GM18519 (cell line): Measurements from ENCODE around the gene SHROOM3.
"Not testable (repeated sequence)": the region's sequence is repeated elsewhere in the genome, so short reads cannot be mapped to it uniquely, and the experiment has no call there.

ENCODE experiments used
- ATAC-seq: cut with Tn5 transposase; IDR thresholded peaks from one replicate; pipeline ENCODE4 v1.9.1; 2021; ENCODE audit warnings: mild to moderate bottlenecking, moderate library complexity; ENCODE audit not compliant: unreplicated experiment, low FRiP score

Gene SHROOM3

GRCh38 chr4:76708971-76709771 is 274.1 kb downstream of the SHROOM3 start:
- no peak for ATAC-seq

DNA sequence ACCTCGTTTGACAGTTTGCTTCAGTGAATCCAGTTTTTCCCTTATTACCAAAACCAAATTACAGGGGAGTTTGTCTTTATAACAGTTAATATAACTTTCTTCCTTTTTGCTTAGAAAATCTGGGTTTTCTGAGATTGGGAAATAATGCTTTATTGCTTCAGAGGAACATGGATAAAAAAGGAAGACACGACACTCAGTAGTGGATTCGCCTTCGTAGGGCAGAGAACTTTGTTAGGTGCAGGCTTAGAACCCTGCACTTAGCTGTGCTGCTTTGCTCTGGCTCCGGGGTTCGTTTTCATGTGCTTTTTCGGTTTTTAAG is 274.7 kb downstream of the SHROOM3 start:
- no peak for ATAC-seq

DNA sequence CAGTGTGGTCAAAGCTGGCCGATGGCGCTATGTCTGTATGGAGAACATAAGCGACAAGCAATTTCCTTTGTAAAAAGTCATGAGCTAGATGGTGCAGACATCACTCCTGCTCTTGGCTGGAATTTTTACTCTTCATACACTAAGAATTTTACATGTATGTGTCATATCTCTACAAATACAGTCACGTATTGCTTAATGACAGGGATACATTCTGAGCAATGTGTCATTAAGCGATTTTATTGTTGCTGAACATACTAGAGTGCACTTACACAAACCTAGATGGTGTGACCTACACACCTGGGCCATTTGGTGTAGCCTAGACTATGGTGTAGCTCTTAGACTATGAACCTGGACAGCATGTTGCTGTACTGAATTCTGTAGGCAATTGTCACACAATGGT is 277.5 kb downstream of the SHROOM3 start:
- no peak for ATAC-seq

DNA sequence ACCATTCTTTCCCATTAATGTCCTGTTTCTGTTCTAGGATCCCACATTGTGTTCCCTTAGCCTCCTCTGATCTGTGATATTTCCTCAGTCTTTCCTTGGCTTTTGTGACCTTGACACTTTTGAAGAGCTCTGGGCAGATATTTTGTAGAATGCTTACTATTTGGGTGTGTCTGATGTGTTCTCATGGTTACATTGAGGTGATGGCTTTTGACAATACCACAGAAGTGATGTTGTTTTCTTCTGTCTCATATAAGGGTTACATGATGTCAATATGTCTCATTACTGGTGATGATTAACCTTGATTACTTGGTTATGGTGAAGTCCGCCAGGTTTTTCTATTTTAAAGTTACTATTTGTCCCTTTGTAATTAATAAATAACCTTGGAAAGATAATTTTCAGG is 279.2 kb downstream of the SHROOM3 start:
- ATAC-seq, result no peak

DNA sequence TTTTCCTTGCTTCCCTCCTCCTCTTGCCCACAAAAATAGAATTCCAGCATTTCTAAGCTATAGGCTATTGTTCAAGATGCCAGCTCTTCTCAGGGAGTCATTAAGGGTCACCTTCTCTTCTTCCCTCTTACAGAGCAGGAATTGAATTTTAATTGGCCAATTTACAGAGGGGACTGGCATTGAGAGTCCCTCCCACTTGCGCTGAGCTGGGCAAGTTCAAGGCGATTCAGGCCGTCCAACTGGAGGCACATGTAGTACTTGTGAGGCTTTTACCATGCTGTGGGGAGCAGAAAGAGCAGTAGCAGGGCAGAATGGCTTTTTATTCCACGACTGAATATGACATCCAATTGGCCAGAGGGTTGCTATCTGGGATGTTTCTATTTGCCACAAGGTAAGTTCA is 281.0 kb downstream of the SHROOM3 start:
- no peak for ATAC-seq

- no peak for ATAC-seq
These were observed 281.6 kb downstream of the SHROOM3 start for GRCh38 chr4:76716658-76717057.

DNA sequence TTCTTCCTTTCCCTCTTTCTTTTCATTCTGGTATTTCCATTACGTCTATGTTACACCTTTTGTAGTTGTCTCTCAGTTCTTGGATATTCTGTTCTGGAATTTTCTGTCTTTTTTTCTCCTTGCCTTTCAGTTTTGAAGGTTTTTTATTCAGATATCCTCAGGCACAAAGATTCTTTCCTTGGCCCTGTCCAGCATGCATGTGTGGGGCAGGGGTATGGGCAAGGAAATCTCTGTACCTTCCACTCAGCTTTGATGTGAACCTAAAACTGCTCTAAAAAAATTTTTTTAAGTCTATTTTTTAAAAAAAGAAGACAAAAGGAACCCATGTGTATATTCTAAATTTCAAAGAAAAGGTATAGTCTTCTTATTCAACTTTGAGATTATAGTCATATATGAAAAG is 282.4 kb downstream of the SHROOM3 start:
- no peak for ATAC-seq

DNA sequence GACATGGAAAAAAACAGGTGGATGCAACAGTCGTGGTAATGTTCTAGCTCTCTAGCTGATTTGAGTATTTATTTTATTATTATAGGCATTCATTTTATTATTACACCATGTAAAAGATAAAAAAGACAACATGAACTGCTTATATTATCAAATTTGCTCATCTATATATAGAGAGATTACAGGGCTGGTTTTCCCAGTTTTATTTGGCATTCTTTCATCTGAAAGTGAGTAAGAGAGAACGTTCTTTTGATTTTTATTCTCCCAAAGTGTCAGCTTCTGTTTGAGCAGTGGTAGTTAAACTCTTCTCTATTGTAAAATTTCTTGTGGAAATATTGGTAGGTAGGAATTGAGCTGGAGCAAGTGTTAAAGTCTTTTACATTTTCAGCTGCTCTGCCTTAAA is 283.0 kb downstream of the SHROOM3 start:
- no peak for ATAC-seq

DNA sequence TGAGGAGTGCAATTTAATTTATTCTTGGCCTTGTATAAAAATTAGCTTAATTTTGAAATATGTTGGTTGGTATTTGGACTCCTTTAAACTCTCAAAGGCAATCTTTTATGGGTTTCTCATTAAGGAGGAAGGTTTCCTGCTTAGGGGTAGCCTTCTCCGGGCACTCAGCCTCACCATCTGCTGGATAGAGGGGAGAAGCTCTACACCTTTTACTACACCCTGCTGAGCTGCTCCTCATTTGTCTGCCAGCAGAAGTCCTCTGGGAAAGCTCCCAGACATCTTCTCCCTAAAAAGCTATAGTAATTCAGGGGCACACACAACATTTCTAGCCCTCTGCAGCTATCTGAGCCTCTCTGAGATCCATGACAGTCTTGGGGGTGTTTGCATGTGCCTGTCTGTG is 283.8 kb downstream of the SHROOM3 start:
- no peak for ATAC-seq

DNA sequence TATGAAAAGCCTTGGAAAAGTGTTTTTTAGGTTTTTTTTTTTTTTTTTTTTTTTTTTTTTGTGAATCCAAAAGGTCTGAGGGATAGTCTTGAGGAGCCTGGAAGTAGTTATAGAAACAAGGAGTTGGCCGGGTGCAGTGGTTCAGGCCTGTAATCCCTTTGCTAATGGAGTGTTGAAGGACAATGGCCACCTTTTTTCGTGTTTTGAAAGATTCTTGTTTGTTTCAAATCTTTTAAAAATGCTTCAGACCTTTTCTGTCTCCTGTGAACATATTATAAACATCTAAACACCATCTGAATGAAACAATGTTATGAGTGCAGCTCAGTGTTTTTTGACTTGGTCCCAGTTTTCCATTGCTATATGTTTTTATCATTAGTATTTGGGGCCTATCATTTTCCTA is 285.1 kb downstream of the SHROOM3 start:
- no peak for ATAC-seq

GRCh38 chr4:76722146-76722545 is 287.1 kb downstream of the SHROOM3 start:
- not testable (repeated sequence) for ATAC-seq

- ATAC-seq, result no peak
These were observed 287.8 kb downstream of the SHROOM3 start for GRCh38 chr4:76722838-76723237.

DNA sequence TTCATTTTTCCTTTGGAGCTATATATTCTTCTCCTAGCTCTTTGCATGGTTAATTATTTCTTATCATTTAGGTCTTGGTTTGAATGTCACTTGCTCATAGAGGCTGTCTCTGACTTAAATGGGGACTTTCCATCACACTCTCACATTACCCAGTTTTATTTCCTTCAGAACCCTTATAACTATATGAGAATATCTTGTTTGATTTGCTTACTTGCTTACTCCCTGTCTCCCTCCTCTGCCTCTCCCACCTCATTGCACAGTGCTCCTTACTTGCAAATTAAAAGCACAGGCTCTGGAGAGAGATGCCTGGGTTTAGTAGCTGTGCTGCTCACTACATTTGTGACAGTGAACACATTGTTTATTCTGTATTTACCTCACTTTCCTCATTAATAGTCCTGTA is 288.3 kb downstream of the SHROOM3 start:
- no peak for ATAC-seq

DNA sequence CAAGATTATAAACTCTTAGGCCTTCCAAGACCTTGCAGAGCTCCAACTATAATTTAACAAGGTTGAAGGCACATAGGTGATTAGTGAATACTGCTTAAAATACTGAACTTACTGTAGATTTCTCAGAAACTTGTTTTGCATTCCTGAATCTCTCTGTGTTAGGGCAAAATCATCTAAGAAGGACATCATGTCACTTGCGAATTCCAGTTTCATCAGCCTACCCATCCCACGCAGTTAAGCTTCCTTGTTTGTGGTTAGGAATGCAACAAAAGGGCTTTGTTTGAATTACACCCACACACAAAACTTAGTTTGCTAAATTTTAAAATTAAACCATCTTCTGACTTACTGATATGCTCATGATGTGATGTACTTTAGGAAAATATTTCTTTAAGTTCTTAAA is 288.9 kb downstream of the SHROOM3 start:
- ATAC-seq, result no peak

GRCh38 chr4:76725039-76725438 is 290.0 kb downstream of the SHROOM3 start:
- no peak for ATAC-seq

GRCh38 chr4:76726176-76726575 is 291.1 kb downstream of the SHROOM3 start:
- ATAC-seq, result no peak

GRCh38 chr4:76726631-76727030 is 291.6 kb downstream of the SHROOM3 start:
- no peak for ATAC-seq

GRCh38 chr4:76727934-76728333 is 292.9 kb downstream of the SHROOM3 start:
- not testable (repeated sequence) for ATAC-seq

- ATAC-seq, result no peak
These were observed 294.4 kb downstream of the SHROOM3 start for GRCh38 chr4:76729460-76729859.

- ATAC-seq, result no peak
These were observed 295.0 kb downstream of the SHROOM3 start for GRCh38 chr4:76729980-76730379.

DNA sequence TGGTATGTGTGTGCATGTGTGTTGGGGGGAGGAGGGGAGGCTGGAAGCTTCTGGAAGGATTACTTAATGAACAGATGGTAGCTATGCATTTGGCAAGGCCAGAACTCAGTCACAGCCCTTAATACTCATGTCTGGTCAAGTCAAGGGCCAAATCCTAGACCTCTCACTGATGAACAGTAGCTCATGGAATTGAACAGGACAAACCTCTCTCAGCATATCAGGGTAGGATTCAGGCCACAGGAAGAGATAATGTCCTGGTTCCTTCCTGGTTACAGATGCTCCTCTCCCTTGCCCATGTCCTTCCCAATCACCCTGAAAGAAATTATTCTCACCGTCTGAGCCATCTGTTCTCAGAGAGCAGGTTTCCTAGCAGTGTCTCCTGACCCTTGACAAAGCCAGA is 297.2 kb downstream of the SHROOM3 start:
- no peak for ATAC-seq

- no peak for ATAC-seq
These were observed 298.2 kb downstream of the SHROOM3 start for GRCh38 chr4:76733068-76733771.
